IPS DF 4.7 (cell line): ENCODE results near the gene FGR.

Experiments
- DNase-seq: peaks from one replicate; pipeline ENCODE4 v3.0.0-alpha.2; 2013; ENCODE audit warnings: low spot score; ENCODE audit errors: extremely low read depth

FGR gene

GRCh38 chr1:27568300-27569087 lies 66.5 kb downstream of the FGR start:
- no peak for DNase-seq

GRCh38 chr1:27567971-27568299 lies 67.0 kb downstream of the FGR start:
- no peak for DNase-seq

GRCh38 chr1:27567146-27567526 lies 67.8 kb downstream of the FGR start:
- DNase-seq, result no peak

- no peak for DNase-seq
Observed at GRCh38 chr1:27566462-27567145, 68.4 kb downstream of the FGR start.

GRCh38 chr1:27564710-27565649 lies 70.0 kb downstream of the FGR start:
- no peak for DNase-seq

- no peak for DNase-seq
Observed at GRCh38 chr1:27563591-27564471, 71.2 kb downstream of the FGR start.

- DNase-seq, result no peak
Observed at GRCh38 chr1:27563341-27563590, 71.7 kb downstream of the FGR start.

- DNase-seq, result no peak
Observed at GRCh38 chr1:27562534-27563340, 72.2 kb downstream of the FGR start.
